CD4-positive, alpha-beta memory T cell (primary cell): ENCODE measurements around the gene ITGBL1. TPM values are rescaled to one million over a fixed set of nuclear protein-coding genes. Genes with fewer than 3 reads are reported as not detected.

Experiments
- CTCF ChIA-PET: fragments of 350-600 bp; sonication (Branson Sonifier 250); formaldehyde crosslinking; loops from one replicate; lab custom pipeline; 2021; ENCODE audit warnings: inconsistent platforms; ENCODE audit not compliant: partially characterized antibody; lab: Charles Lee
- POLR2A ChIA-PET: fragments of 350-600 bp; sonication (Branson Sonifier 250); formaldehyde crosslinking; loops from one replicate; lab custom pipeline; 2021; ENCODE audit not compliant: partially characterized antibody; lab: Charles Lee
- DNase-seq, 5 donors: peaks; one replicate each; pipeline versions ENCODE4 v3.0.0 to v3.0.0-alpha.2; 2020 to 2022; ENCODE audit warnings: mixed read lengths in 1 of 5
- H3K27ac ChIP-seq: one replicate; pipeline ENCODE4 v1.7.0; 2013; ENCODE audit warnings: low read depth, low read length
- H3K27me3 ChIP-seq: 2 replicates; pipeline ENCODE4 v1.7.0; 2013; ENCODE audit warnings: mild to moderate bottlenecking, low read length, moderate library complexity; ENCODE audit not compliant: insufficient read depth
- H3K36me3 ChIP-seq: 2 replicates; pipeline ENCODE4 v1.7.0; 2013; ENCODE audit warnings: mild to moderate bottlenecking, low read length, moderate library complexity; ENCODE audit not compliant: insufficient read depth
- H3K4me1 ChIP-seq: 2 replicates; pipeline ENCODE4 v1.7.0; 2013; ENCODE audit warnings: mild to moderate bottlenecking, low read length, moderate library complexity; ENCODE audit not compliant: insufficient read depth
- H3K4me3 ChIP-seq, 2 donors: one replicate each; pipeline ENCODE4 v1.7.0; 2013; ENCODE audit warnings: low read length in 2 of 2, mild to moderate bottlenecking in 1 of 2
- H3K9me3 ChIP-seq, 2 donors: one replicate each; pipeline ENCODE4 v1.7.0; 2013; ENCODE audit warnings: low read length in 2 of 2, control low read depth in 1 of 2; ENCODE audit not compliant: control insufficient read depth in 1 of 2
- H3K27ac Mint-ChIP-seq, 7 donors: one replicate each; pipeline ENCODE4 v1.8.0; 2020 to 2021; ENCODE audit warnings: mixed read lengths in 7 of 7, mild to moderate bottlenecking in 6 of 7, inconsistent platforms in 3 of 7, moderate library complexity in 3 of 7
- H3K27me3 Mint-ChIP-seq, 2 donors: one replicate each; pipeline ENCODE4 v1.8.0; 2020 to 2021; ENCODE audit warnings: mixed read lengths in 2 of 2
- H3K36me3 Mint-ChIP-seq, 2 donors: one replicate each; pipeline ENCODE4 v1.8.0; 2020 to 2021; ENCODE audit warnings: mixed read lengths in 2 of 2, inconsistent platforms in 1 of 2, mild to moderate bottlenecking in 1 of 2
- H3K4me1 Mint-ChIP-seq, 4 donors: one replicate each; pipeline ENCODE4 v1.8.0; 2020 to 2021; ENCODE audit warnings: mixed read lengths in 4 of 4, mild to moderate bottlenecking in 1 of 4
- H3K4me3 Mint-ChIP-seq, 8 donors: one replicate each; pipeline ENCODE4 v1.8.0; 2020 to 2021; ENCODE audit warnings: mixed read lengths in 8 of 8, mild to moderate bottlenecking in 7 of 8, moderate library complexity in 6 of 8, inconsistent platforms in 3 of 8
- H3K9me3 Mint-ChIP-seq, 8 donors: one replicate each; pipeline ENCODE4 v1.8.0; 2020 to 2021; ENCODE audit warnings: mixed read lengths in 8 of 8, mild to moderate bottlenecking in 5 of 8, inconsistent platforms in 3 of 8, moderate library complexity in 1 of 8
- intact Hi-C: fragments of 100-400 bp; cut with micrococcal nuclease; formaldehyde crosslinking; loops from one replicate; pipeline ENCODE4 v1.15.1; 2023
- polyA plus RNA-seq, 2 donors: library from polyadenylated mRNA; unstranded; fragments of 300-500 nt; fragmentation: Illumina TruSeq; gene quantifications; one replicate each; pipeline ENCODE4 v1.2.3, GENCODE V29; 2021
- total RNA-seq, 2 experiments: library from RNA; stranded (reverse); gene quantifications; one replicate each; pipeline ENCODE4 v1.2.3, GENCODE V29; 2021

The ITGBL1 gene
- total and polyA plus RNA-seq, 4 experiments from 2014 or later: not detected

DNA sequence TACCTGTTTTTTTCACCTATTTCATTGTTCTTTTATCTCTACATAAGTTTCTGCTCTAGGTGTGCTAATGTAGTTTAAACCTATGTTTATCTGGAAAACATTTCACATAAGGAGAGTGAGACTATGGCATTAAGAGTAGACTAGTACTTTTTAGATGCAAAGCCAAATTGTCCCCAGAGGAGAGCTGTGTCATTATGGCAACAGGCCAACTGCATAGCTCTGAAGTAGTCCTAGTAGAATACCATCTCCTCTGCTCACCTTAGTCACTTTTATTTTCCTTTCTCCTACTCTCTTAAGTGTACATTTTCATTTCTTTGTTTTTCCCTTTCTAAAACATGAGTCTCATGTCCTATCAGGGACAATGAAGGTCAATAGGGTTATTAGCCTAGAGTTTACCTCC, 123.1 kb downstream of the ITGBL1 start:
- Histone ChIP-seq H3K27me3 (no peaks in the 10 kb centered on the region), H3K27ac (no peak overlapping the region), H3K36me3 (no peaks in the 10 kb centered on the region), H3K9me3 (no peaks in the 10 kb centered on the region), H3K4me3 (no peak overlapping the region), H3K4me1 (no peaks in the 10 kb centered on the region)
- H3K4me3 Mint-ChIP-seq: no peak overlapping the region
- H3K27me3 Mint-ChIP-seq: peaks cover 0 to 1% of the 10 kb centered on the region in 2 donors
- H3K4me1 Mint-ChIP-seq: peaks cover 0 to 3% (median under 1%) of the 10 kb centered on the region in 4 donors
- intact Hi-C loops: no loop called here
- peaks cover 0 to 2% (median 0%) of the 10 kb centered on the region in 8 donors for H3K9me3 Mint-ChIP-seq
- ChIA-PET CTCF (no interaction called here), POLR2A (no interaction called here)
- no peak for DNase-seq
- no peaks in the 10 kb centered on the region for H3K36me3 Mint-ChIP-seq
- no peak overlapping the region for H3K27ac Mint-ChIP-seq

DNA sequence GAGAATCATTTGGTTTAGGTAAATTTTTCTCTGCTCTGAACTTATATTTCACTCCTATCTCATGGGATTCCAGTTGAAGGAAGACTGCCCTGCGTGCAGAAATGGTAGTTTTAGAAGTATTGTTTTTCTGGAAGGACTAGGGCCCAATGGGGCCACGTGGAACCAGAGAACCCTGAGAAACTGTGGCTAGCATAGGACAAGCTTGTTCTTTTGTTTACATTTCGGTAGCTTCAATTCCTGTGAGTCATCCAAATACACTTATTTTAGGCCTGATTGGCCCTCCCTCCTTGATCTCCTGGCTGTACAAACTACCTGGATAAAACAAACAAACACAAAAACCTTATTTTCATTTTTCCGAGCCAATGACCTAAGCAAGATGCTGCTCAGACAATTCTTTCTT, 124.0 kb downstream of the ITGBL1 start:
- H3K4me3 ChIP-seq: no peak overlapping the region
- ChIA-PET CTCF (no interaction called here), POLR2A (no interaction called here)
- no peaks in the 10 kb centered on the region for H3K27me3 ChIP-seq
- H3K4me1 ChIP-seq: no peaks in the 10 kb centered on the region
- Mint-ChIP-seq H3K36me3 (no peaks in the 10 kb centered on the region), H3K27me3 (peaks cover 0 to 1% of the 10 kb centered on the region in 2 donors), H3K27ac (no peak overlapping the region), H3K9me3 (peaks cover 0 to 2% (median 0%) of the 10 kb centered on the region in 8 donors), H3K4me3 (no peak overlapping the region), H3K4me1 (peaks cover 0 to 2% (median 0%) of the 10 kb centered on the region in 4 donors)
- H3K36me3 ChIP-seq: no peaks in the 10 kb centered on the region
- no peak for DNase-seq
- intact Hi-C loops: no loop called here
- H3K9me3 ChIP-seq: no peaks in the 10 kb centered on the region
- H3K27ac ChIP-seq: no peak overlapping the region

DNA sequence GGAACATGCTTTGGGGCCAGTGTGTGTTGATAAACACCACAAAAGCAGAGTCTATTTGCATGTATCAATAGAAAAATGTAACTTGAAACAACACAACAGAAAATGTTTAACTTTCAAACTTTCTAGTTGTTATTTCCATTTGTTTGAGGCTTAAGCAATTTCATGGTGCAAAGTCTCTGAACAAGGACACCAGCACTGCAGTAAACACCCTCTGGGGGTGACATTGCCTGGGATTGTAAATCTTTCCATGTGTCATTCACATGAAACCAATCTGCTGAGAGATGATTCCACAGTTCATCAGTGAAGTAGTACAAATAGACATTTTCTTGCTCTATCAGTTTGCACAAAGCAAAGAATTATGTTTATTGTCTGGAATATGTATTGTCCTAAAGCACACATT, 124.5 kb downstream of the ITGBL1 start:
- Mint-ChIP-seq H3K27me3 (peaks cover 0 to 1% of the 10 kb centered on the region in 2 donors), H3K27ac (no peak overlapping the region), H3K4me3 (no peak overlapping the region), H3K4me1 (peaks cover 0 to 2% (median 0%) of the 10 kb centered on the region in 4 donors), H3K36me3 (no peaks in the 10 kb centered on the region), H3K9me3 (peaks cover 0 to 2% (median 0%) of the 10 kb centered on the region in 8 donors)
- H3K36me3 ChIP-seq: no peaks in the 10 kb centered on the region
- intact Hi-C loops: no loop called here
- DNase-seq: no peak
- no peak overlapping the region for H3K4me3 ChIP-seq
- H3K4me1 ChIP-seq: no peaks in the 10 kb centered on the region
- H3K27me3 ChIP-seq: no peaks in the 10 kb centered on the region
- no peaks in the 10 kb centered on the region for H3K9me3 ChIP-seq
- CTCF ChIA-PET: no interaction called here
- H3K27ac ChIP-seq: no peak overlapping the region
- POLR2A ChIA-PET: no interaction called here

DNA sequence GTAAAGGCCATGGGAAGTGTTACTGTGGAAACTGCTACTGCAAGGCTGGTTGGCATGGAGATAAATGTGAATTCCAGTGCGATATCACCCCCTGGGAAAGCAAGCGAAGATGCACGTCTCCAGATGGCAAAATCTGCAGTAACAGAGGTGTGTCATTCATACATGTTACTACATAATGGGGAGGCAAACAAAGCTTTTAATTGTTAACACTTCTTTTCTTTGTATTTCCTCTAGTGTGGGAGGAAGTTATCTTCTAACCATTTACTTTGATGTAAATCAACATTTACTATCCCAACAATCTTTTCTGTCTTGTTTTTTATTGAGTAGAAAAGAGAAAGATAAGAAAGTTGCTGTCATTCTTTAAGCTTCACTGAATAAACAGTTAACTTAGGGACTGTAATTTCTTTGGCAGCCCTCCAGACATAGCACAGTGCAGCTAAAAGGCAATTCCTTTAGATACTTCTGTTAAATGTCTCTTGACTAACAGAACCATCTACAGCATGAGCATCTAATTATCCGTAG, 126.9 kb downstream of the ITGBL1 start:
- peaks cover 0 to 2% (median 0%) of the 10 kb centered on the region in 4 donors for H3K4me1 Mint-ChIP-seq
- no peaks in the 10 kb centered on the region for H3K36me3 Mint-ChIP-seq
- intact Hi-C loops: no loop called here
- Histone ChIP-seq H3K36me3 (no peaks in the 10 kb centered on the region), H3K4me3 (no peak overlapping the region), H3K27ac (no peak overlapping the region), H3K27me3 (no peaks in the 10 kb centered on the region), H3K4me1 (no peaks in the 10 kb centered on the region), H3K9me3 (no peaks in the 10 kb centered on the region)
- no peak overlapping the region for H3K27ac Mint-ChIP-seq
- peaks cover 0 to 1% of the 10 kb centered on the region in 2 donors for H3K27me3 Mint-ChIP-seq
- ChIA-PET CTCF (no interaction called here), POLR2A (no interaction called here)
- H3K4me3 Mint-ChIP-seq: no peak overlapping the region
- H3K9me3 Mint-ChIP-seq: peaks cover 0 to 2% (median 0%) of the 10 kb centered on the region in 8 donors
- DNase-seq: no peak

DNA sequence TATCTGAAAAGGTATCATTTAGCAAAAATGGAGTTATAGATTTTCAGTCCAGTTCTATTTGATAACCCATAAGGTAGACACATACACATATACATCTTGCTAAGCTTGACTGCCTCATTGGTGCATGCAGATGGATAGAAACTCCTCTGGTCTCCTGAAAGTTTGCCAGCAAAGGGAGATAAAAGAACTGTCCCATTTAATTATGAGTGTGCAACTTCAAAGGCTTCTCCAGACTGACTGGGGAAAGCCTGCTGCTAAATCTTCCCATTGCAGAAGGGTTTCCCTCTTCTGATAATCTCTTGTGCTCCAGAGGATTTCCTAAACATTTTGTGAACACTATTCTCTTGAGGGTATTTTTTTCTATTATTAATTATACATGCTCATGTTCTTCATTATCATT, 131.9 kb downstream of the ITGBL1 start:
- H3K4me1 ChIP-seq: no peaks in the 10 kb centered on the region
- no peaks in the 10 kb centered on the region for H3K36me3 Mint-ChIP-seq
- ChIA-PET POLR2A (no interaction called here), CTCF (no interaction called here)
- H3K36me3 ChIP-seq: no peaks in the 10 kb centered on the region
- no peak overlapping the region for H3K4me3 ChIP-seq
- no peaks in the 10 kb centered on the region for H3K4me1 Mint-ChIP-seq
- intact Hi-C loops: no loop called here
- peaks cover 3 to 5% of the 10 kb centered on the region in 2 donors for H3K27me3 Mint-ChIP-seq
- H3K27ac Mint-ChIP-seq: no peak overlapping the region
- DNase-seq: no peak
- H3K27ac ChIP-seq: no peak overlapping the region
- H3K9me3 Mint-ChIP-seq: no peaks in the 10 kb centered on the region
- no peak overlapping the region for H3K4me3 Mint-ChIP-seq
- no peaks in the 10 kb centered on the region for H3K9me3 ChIP-seq
- no peaks in the 10 kb centered on the region for H3K27me3 ChIP-seq

DNA sequence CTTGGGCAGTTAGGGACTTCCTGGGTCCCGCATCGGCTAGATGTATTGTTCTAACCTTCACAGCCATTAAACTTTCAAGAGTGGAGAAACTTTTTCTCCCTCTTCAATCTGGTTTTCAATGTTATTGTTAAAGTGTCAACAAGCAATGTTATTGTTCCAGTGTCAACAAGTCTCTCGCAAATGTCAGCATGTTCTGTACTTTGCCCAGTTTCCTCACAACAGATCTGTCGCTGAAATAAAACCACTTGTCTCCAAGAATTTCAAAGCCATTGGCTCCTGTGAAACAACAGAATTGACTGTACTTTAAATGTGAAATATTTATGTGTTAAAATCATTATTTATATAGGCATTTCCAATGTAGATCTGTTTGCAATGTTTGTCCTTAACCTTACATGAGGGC, 138.0 kb downstream of the ITGBL1 start:
- POLR2A ChIA-PET: no interaction called here
- intact Hi-C loops: no loop called here
- no peak overlapping the region for H3K4me3 Mint-ChIP-seq
- H3K4me3 ChIP-seq: no peak overlapping the region
- H3K9me3 Mint-ChIP-seq: peaks cover 0 to 3% (median 0%) of the 10 kb centered on the region in 8 donors
- H3K27me3 Mint-ChIP-seq: peaks cover 0 to 3% of the 10 kb centered on the region in 2 donors
- CTCF ChIA-PET: no interaction called here
- no peaks in the 10 kb centered on the region for H3K9me3 ChIP-seq
- no peaks in the 10 kb centered on the region for H3K36me3 Mint-ChIP-seq
- H3K4me1 ChIP-seq: no peaks in the 10 kb centered on the region
- no peaks in the 10 kb centered on the region for H3K27me3 ChIP-seq
- no peaks in the 10 kb centered on the region for H3K4me1 Mint-ChIP-seq
- DNase-seq: no peak
- no peak overlapping the region for H3K27ac ChIP-seq
- H3K36me3 ChIP-seq: no peaks in the 10 kb centered on the region
- no peak overlapping the region for H3K27ac Mint-ChIP-seq

DNA sequence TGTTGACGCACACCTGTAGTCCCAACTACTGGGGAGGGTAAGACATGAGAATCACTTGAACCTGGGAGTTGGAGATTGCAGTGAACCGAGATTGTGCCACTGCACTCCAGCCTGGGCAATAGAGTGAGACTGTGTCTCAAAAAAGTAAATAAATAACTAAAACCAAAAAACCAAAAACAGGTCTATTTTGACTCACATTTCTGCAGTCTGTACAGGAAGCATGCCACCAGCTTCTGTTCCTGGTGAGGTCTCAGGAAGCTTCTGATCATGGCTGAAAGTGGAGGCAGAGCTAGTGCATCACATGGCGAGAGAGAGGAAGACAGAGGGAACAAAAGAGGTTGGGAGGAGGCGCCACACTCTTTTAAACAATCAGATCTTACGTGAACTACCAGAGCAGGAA, 142.5 kb downstream of the ITGBL1 start:
- CTCF ChIA-PET: no interaction called here
- no peaks in the 10 kb centered on the region for H3K27me3 ChIP-seq
- H3K4me3 Mint-ChIP-seq: no peak overlapping the region
- no peak overlapping the region for H3K27ac ChIP-seq
- DNase-seq: no peak
- no peaks in the 10 kb centered on the region for H3K4me1 Mint-ChIP-seq
- no peak overlapping the region for H3K27ac Mint-ChIP-seq
- H3K36me3 Mint-ChIP-seq: no peaks in the 10 kb centered on the region
- POLR2A ChIA-PET: no interaction called here
- no peaks in the 10 kb centered on the region for H3K4me1 ChIP-seq
- no peak overlapping the region for H3K4me3 ChIP-seq
- peaks cover 0 to 1% of the 10 kb centered on the region in 2 donors for H3K27me3 Mint-ChIP-seq
- intact Hi-C loops: no loop called here
- H3K9me3 Mint-ChIP-seq: peaks cover 0 to 3% (median 0%) of the 10 kb centered on the region in 8 donors
- no peaks in the 10 kb centered on the region for H3K36me3 ChIP-seq
- no peaks in the 10 kb centered on the region for H3K9me3 ChIP-seq
